Measurements from ENCODE around the gene CRYBA2. TPM values are rescaled to one million over a fixed set of nuclear protein-coding genes. Genes with fewer than 3 reads are reported as not detected.

CRYBA2 gene
- total RNA-seq, 1 experiment from 2014 or later: not detected

- H3K4me2 ChIP-seq (ENCODE audit: low read depth, low read length, poor library complexity, severe bottlenecking): no peak overlapping the region
- no peaks in the 10 kb centered on the region for H3K27me3 ChIP-seq (ENCODE audit: low read length)
- H3K4me1 ChIP-seq (ENCODE audit: low read length): no peaks in the 10 kb centered on the region
- no peak overlapping the region for H2AFZ ChIP-seq (ENCODE audit: low read length)
- no peaks in the 10 kb centered on the region for H3K36me3 ChIP-seq (ENCODE audit: insufficient read depth, low read length)
- peak; percentile 44 for DNase-seq
- H3K79me2 ChIP-seq (ENCODE audit: low read length): no peaks in the 10 kb centered on the region
- H3K27ac ChIP-seq (ENCODE audit: low read length): no peak overlapping the region
- H3K9me3 ChIP-seq (ENCODE audit: low read length): no peaks in the 10 kb centered on the region
- no peaks in the 10 kb centered on the region for H4K20me1 ChIP-seq (ENCODE audit: insufficient read depth, low read depth, low read length)
- no peak overlapping the region for H3K4me3 ChIP-seq (ENCODE audit: low read length)
- no peak overlapping the region for H3K9ac ChIP-seq (ENCODE audit: low read length)
- no peaks in the 10 kb centered on the region for H3K9me2 ChIP-seq (replicated peaks; ENCODE audit: insufficient read depth, low read length)
Observed at GRCh38 chr2:218991674-218992168, 1.5 kb downstream of the CRYBA2 start.

- Histone ChIP-seq H3K4me3 (ENCODE audit: low read length) (no peak overlapping the region), H3K4me1 (ENCODE audit: low read length) (no peaks in the 10 kb centered on the region), H3K9me3 (ENCODE audit: low read length) (no peaks in the 10 kb centered on the region), H3K27ac (ENCODE audit: low read length) (no peak overlapping the region), H2AFZ (ENCODE audit: low read length) (no peak overlapping the region), H3K9me2 (replicated peaks; ENCODE audit: insufficient read depth, low read length) (no peaks in the 10 kb centered on the region), H3K4me2 (ENCODE audit: low read depth, low read length, poor library complexity, severe bottlenecking) (no peak overlapping the region), H4K20me1 (ENCODE audit: insufficient read depth, low read depth, low read length) (no peaks in the 10 kb centered on the region), H3K36me3 (ENCODE audit: insufficient read depth, low read length) (no peaks in the 10 kb centered on the region), H3K27me3 (ENCODE audit: low read length) (no peaks in the 10 kb centered on the region), H3K79me2 (ENCODE audit: low read length) (no peaks in the 10 kb centered on the region), H3K9ac (ENCODE audit: low read length) (no peak overlapping the region)
- DNase-seq: no peak
Observed at GRCh38 chr2:218990612-218991011, 2.6 kb downstream of the CRYBA2 start.

- H3K27me3 ChIP-seq (ENCODE audit: low read length): no peaks in the 10 kb centered on the region
- no peaks in the 10 kb centered on the region for H3K4me1 ChIP-seq (ENCODE audit: low read length)
- H3K36me3 ChIP-seq (ENCODE audit: insufficient read depth, low read length): no peaks in the 10 kb centered on the region
- H3K79me2 ChIP-seq (ENCODE audit: low read length): no peaks in the 10 kb centered on the region
- no peaks in the 10 kb centered on the region for H4K20me1 ChIP-seq (ENCODE audit: insufficient read depth, low read depth, low read length)
- no peak overlapping the region for H2AFZ ChIP-seq (ENCODE audit: low read length)
- DNase-seq: no peak
- no peaks in the 10 kb centered on the region for H3K9me2 ChIP-seq (replicated peaks; ENCODE audit: insufficient read depth, low read length)
- no peaks in the 10 kb centered on the region for H3K9me3 ChIP-seq (ENCODE audit: low read length)
- no peak overlapping the region for H3K4me3 ChIP-seq (ENCODE audit: low read length)
- H3K4me2 ChIP-seq (ENCODE audit: low read depth, low read length, poor library complexity, severe bottlenecking): no peak overlapping the region
- no peak overlapping the region for H3K27ac ChIP-seq (ENCODE audit: low read length)
- no peak overlapping the region for H3K9ac ChIP-seq (ENCODE audit: low read length)
Observed at GRCh38 chr2:218990052-218990451, 3.2 kb downstream of the CRYBA2 start.

- H3K79me2 ChIP-seq (ENCODE audit: low read length): no peaks in the 10 kb centered on the region
- H3K27me3 ChIP-seq (ENCODE audit: low read length): no peaks in the 10 kb centered on the region
- no peak for DNase-seq
- no peaks in the 10 kb centered on the region for H3K9me2 ChIP-seq (replicated peaks; ENCODE audit: insufficient read depth, low read length)
- H3K4me3 ChIP-seq (ENCODE audit: low read length): no peak overlapping the region
- no peak overlapping the region for H3K9ac ChIP-seq (ENCODE audit: low read length)
- no peaks in the 10 kb centered on the region for H3K36me3 ChIP-seq (ENCODE audit: insufficient read depth, low read length)
- no peak overlapping the region for H3K27ac ChIP-seq (ENCODE audit: low read length)
- H4K20me1 ChIP-seq (ENCODE audit: insufficient read depth, low read depth, low read length): no peaks in the 10 kb centered on the region
- H3K9me3 ChIP-seq (ENCODE audit: low read length): no peaks in the 10 kb centered on the region
- no peak overlapping the region for H3K4me2 ChIP-seq (ENCODE audit: low read depth, low read length, poor library complexity, severe bottlenecking)
- no peak overlapping the region for H2AFZ ChIP-seq (ENCODE audit: low read length)
- H3K4me1 ChIP-seq (ENCODE audit: low read length): no peaks in the 10 kb centered on the region
Observed at GRCh38 chr2:218988650-218989049, 4.6 kb downstream of the CRYBA2 start.

- no peak overlapping the region for H2AFZ ChIP-seq (ENCODE audit: low read length)
- H3K9me2 ChIP-seq (replicated peaks; ENCODE audit: insufficient read depth, low read length): no peaks in the 10 kb centered on the region
- H3K27me3 ChIP-seq (ENCODE audit: low read length): no peaks in the 10 kb centered on the region
- H3K4me2 ChIP-seq (ENCODE audit: low read depth, low read length, poor library complexity, severe bottlenecking): no peak overlapping the region
- no peaks in the 10 kb centered on the region for H4K20me1 ChIP-seq (ENCODE audit: insufficient read depth, low read depth, low read length)
- no peak overlapping the region for H3K9ac ChIP-seq (ENCODE audit: low read length)
- H3K4me1 ChIP-seq (ENCODE audit: low read length): no peaks in the 10 kb centered on the region
- H3K27ac ChIP-seq (ENCODE audit: low read length): no peak overlapping the region
- no peaks in the 10 kb centered on the region for H3K36me3 ChIP-seq (ENCODE audit: insufficient read depth, low read length)
- H3K9me3 ChIP-seq (ENCODE audit: low read length): no peaks in the 10 kb centered on the region
- no peak overlapping the region for H3K4me3 ChIP-seq (ENCODE audit: low read length)
- no peak for DNase-seq
- H3K79me2 ChIP-seq (ENCODE audit: low read length): no peaks in the 10 kb centered on the region
Observed at GRCh38 chr2:218988164-218988563, 5.1 kb downstream of the CRYBA2 start.

DNA sequence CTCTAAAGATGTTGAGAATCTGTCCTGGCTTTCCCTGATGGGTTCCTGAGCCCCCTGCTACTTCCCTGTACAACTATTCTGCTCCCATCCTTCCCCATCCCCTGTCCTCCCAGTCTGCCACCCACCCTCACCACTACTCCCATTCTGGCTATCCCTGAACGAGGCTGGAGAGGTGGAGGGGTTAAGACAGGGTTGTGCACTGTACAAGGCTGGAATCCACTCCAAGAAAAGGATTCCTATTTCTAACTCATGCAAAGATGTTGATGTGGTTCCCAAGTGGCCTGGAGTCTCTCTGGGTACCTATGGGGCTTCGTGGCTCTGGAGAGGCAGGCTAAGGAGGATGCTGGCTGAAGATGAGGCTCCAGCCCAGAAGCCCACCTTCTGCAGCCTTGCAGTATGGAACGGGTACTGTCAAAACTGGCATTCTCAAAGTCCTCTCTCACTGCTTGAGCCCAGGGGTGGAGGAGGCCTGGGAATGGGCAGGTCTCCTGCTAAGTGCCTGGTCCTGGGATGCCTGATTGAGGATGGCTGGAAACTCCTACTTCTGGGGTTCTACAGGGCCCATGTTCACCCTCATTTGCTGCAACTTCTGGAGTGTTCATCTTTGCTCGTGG, 7.0 kb downstream of the CRYBA2 start:
- Histone ChIP-seq H3K27me3 (ENCODE audit: low read length) (no peaks in the 10 kb centered on the region), H2AFZ (ENCODE audit: low read length) (no peak overlapping the region), H3K27ac (ENCODE audit: low read length) (no peak overlapping the region), H3K79me2 (ENCODE audit: low read length) (no peaks in the 10 kb centered on the region), H3K36me3 (ENCODE audit: insufficient read depth, low read length) (no peaks in the 10 kb centered on the region), H3K4me1 (ENCODE audit: low read length) (no peaks in the 10 kb centered on the region), H3K4me2 (ENCODE audit: low read depth, low read length, poor library complexity, severe bottlenecking) (no peak overlapping the region), H4K20me1 (ENCODE audit: insufficient read depth, low read depth, low read length) (no peaks in the 10 kb centered on the region), H3K4me3 (ENCODE audit: low read length) (no peak overlapping the region), H3K9me2 (replicated peaks; ENCODE audit: insufficient read depth, low read length) (no peaks in the 10 kb centered on the region), H3K9me3 (ENCODE audit: low read length) (no peaks in the 10 kb centered on the region), H3K9ac (ENCODE audit: low read length) (no peak overlapping the region)
- DNase-seq: no peak

DNA sequence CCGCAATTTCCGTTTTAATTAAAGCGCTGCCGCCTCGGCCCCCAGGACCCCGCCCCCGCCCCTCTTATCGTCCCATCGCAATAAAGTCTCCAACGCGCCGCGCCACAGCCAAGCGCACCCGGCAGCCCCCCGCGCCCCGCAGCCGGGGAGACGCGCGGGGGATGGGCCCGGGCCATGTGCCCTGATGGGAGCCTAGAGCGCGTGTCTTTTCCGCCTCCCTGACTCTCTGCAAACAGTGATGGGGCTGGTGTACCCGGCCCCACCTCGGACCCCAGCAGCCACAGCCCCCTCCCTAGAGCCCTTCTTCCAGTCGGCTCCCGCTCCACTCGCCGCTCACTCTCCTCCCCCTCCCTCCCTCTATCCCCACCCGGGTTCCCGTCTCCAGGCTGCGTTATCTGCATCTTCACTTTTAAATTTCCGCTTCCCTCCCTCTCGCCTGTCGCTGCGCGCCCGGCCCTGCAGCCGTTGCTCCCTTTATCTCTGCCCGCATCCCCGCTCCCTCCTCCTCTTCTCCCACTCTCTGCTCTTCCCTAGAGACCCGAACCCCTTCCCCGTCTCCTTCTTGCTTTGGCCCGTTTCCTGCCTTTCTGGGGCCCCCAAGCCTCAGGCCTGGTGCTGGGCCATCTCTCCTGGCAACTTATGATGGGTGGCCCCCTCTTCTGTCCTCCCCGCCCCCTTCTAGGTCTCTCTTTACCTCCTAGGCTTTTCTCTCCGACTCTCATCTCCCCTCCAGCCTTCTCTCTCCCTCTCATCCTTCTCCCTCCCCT, 7.7 kb downstream of the CRYBA2 start:
- Histone ChIP-seq H3K79me2 (ENCODE audit: low read length) (no peaks in the 10 kb centered on the region), H3K36me3 (ENCODE audit: insufficient read depth, low read length) (no peaks in the 10 kb centered on the region), H4K20me1 (ENCODE audit: insufficient read depth, low read depth, low read length) (no peaks in the 10 kb centered on the region), H3K9me2 (replicated peaks; ENCODE audit: insufficient read depth, low read length) (no peaks in the 10 kb centered on the region), H3K4me2 (ENCODE audit: low read depth, low read length, poor library complexity, severe bottlenecking) (no peak overlapping the region), H3K9me3 (ENCODE audit: low read length) (no peaks in the 10 kb centered on the region), H3K27ac (ENCODE audit: low read length) (no peak overlapping the region), H3K4me1 (ENCODE audit: low read length) (peaks cover 3% of the 10 kb centered on the region; the same call in 1 of the 2 replicates), H3K27me3 (ENCODE audit: low read length) (no peaks in the 10 kb centered on the region), H3K9ac (ENCODE audit: low read length) (no peak overlapping the region), H2AFZ (ENCODE audit: low read length) (no peak overlapping the region), H3K4me3 (ENCODE audit: low read length) (no peak overlapping the region)
- no peak for DNase-seq

- Histone ChIP-seq H3K27me3 (ENCODE audit: low read length) (no peaks in the 10 kb centered on the region), H3K4me3 (ENCODE audit: low read length) (no peak within 1 kb of the TSS), H3K4me2 (ENCODE audit: low read depth, low read length, poor library complexity, severe bottlenecking) (no peak within 1 kb of the TSS)
Observed at GRCh38 chr2:218985021-218985324, 8.2 kb downstream of the CRYBA2 start, which contains the start of gene FEV. Gene FEV, minus strand, starts transcription at chr2:218985184. Its CDS starts 109 bp downstream, at chr2:218985075.

More at GRCh38 chr2:218985021-218985324, 8.2 kb downstream of the CRYBA2 start, which contains the start of gene FEV:
- Histone ChIP-seq H3K36me3 (ENCODE audit: insufficient read depth, low read length) (no peaks in the 10 kb centered on the region), H3K9me2 (replicated peaks; ENCODE audit: insufficient read depth, low read length) (no peaks in the 10 kb centered on the region), H3K27ac (ENCODE audit: low read length) (no peak within 1 kb of the TSS), H3K9ac (ENCODE audit: low read length) (no peak within 1 kb of the TSS), H3K79me2 (ENCODE audit: low read length) (no peaks in the 10 kb centered on the region), H3K9me3 (ENCODE audit: low read length) (no peaks in the 10 kb centered on the region), H4K20me1 (ENCODE audit: insufficient read depth, low read depth, low read length) (no peaks in the 10 kb centered on the region), H2AFZ (ENCODE audit: low read length) (no peak within 1 kb of the TSS), H3K4me1 (ENCODE audit: low read length) (peaks cover 7% of the 10 kb centered on the region)
- DNase-seq: no peak

Data from Karpas-422 (cell line).